Activated T-cell treated with anti-CD3 and anti-CD28 coated beads, Interleukin-2, amount 50 U/mL, for 72 hours (primary cell): ENCODE measurements around the gene LHX3. TPM values are rescaled to one million over a fixed set of nuclear protein-coding genes. Genes with fewer than 3 reads are reported as not detected.

ENCODE experiments used
- ATAC-seq, 2 donors: fragments of 150-1000 bp; cut with Tn5 transposase; replicated peaks in 1 of 2; 2 replicates each; pipeline ENCODE4 v1.10.0; 2021; ENCODE audit warnings: moderate library complexity in 2 of 2, mild to moderate bottlenecking in 1 of 2
- DNase-seq, 2 donors: peaks; one replicate each; pipeline ENCODE4 v3.0.0; 2021 to 2022; ENCODE audit warnings: mixed read lengths in 1 of 2
- H3K27ac Mint-ChIP-seq: one replicate; pipeline ENCODE4 v1.8.0; 2022; ENCODE audit warnings: mild to moderate bottlenecking, moderate library complexity, mixed read lengths
- H3K27me3 Mint-ChIP-seq: one replicate; pipeline ENCODE4 v1.8.0; 2022; ENCODE audit warnings: low read depth, mixed read lengths
- H3K36me3 Mint-ChIP-seq, 2 donors: one replicate each; pipeline ENCODE4 v1.8.0; 2022; ENCODE audit warnings: mixed read lengths in 2 of 2, mild to moderate bottlenecking in 1 of 2; ENCODE audit not compliant: insufficient read depth in 2 of 2
- H3K4me1 Mint-ChIP-seq: one replicate; pipeline ENCODE4 v1.8.0; 2022; ENCODE audit warnings: low read depth, mixed read lengths
- H3K4me3 Mint-ChIP-seq, 2 donors: one replicate each; pipeline ENCODE4 v1.8.0; 2022; ENCODE audit warnings: mild to moderate bottlenecking in 2 of 2, mixed read lengths in 2 of 2, moderate library complexity in 2 of 2
- H3K9me3 Mint-ChIP-seq, 2 donors: one replicate each; pipeline ENCODE4 v1.8.0; 2022; ENCODE audit warnings: mixed read lengths in 2 of 2
- total RNA-seq, 2 donors: library from RNA; stranded (reverse); gene quantifications; one replicate each; pipeline ENCODE4 v1.2.3, GENCODE V29; 2022

The LHX3 gene
- total RNA-seq, 2 donors from 2014 or later, result 0.17 TPM; not detected in 1

DNA sequence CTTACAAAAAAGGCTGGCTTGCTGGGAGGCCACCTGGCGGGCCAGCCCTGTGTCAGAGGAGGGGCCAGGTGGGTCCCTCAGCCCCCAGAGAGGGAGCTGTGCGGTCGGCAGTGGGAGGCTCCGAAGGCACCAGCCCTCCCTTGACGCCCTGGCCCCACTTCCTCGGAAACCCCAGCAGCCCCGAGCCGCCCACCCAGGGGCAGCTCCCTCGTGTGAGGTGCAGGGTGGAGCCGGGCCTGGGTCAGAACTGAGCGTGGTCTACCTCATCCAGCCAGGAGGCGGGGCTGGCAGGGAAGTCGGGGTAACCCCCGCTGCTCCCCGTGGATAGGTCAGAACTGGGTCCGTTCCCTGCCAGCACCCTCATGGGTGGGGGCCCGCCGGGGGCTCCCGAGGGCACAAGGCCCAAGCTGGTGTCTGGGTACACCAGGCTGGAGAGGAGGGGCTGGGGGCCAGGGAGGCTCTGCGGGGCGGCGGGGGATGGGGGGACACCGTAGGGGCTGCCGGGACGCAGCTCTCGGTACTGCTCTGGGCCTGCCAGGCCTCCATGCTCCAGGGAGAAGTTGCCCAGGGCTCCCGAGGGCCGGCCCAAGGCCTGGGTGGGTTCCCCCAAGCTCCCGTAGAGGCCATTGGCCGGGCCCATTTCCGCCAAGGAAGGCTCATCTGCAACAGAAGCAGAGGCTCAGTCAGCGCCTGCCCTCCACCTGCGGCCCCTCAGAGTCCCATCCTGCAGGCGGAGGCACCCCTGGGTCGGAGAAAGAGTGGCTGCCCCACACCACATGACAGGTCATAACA is 7.6 kb downstream of the LHX3 start:
- Mint-ChIP-seq H3K36me3 (no peaks in the 10 kb centered on the region), H3K27ac (no peak overlapping the region), H3K4me3 (no peak overlapping the region), H3K9me3 (no peaks in the 10 kb centered on the region), H3K27me3 (peaks cover 43% of the 10 kb centered on the region), H3K4me1 (peaks cover 10% of the 10 kb centered on the region)
- ATAC-seq (no peak), DNase-seq (no peak)

DNA sequence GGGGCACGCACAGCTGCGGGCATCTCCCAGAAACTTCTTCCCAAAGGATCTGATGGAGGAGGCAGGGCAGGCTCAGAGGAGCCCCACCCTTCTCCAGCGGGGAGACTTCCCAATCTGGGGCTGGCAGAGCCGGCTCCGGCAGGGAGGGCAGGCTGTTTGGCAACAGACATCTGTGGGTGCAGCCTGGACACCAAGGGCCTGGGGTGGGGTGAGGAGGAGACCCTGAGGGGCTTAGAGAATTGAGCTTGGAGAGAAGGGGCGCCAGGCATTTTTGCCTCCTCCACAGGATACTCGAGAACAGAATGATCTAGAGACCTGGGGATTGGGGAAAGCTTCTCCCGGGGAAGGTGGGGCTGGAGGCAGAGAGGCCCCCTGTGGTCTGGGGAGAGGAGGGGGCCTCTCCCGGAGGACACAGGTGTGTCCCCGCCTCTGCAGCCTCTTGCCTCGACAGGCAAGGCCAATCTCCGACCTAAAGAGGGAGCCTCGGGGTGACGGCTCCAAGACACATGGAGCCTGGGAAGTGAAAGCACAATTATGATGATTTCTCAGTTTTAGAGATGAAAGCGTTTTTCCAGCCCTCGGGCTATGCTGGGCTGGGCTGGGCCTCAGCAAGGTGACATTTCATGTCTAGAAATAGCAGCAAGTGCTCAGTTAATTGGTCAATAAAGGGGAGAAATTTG is 8.4 kb downstream of the LHX3 start:
- Mint-ChIP-seq H3K36me3 (no peaks in the 10 kb centered on the region), H3K9me3 (no peaks in the 10 kb centered on the region), H3K4me1 (peaks cover 10% of the 10 kb centered on the region), H3K4me3 (peak overlapping the region in 1 of 2 donors; percentile 15), H3K27ac (no peak overlapping the region), H3K27me3 (peaks cover 47% of the 10 kb centered on the region)
- DNase-seq (no peak), ATAC-seq (no peak)

DNA sequence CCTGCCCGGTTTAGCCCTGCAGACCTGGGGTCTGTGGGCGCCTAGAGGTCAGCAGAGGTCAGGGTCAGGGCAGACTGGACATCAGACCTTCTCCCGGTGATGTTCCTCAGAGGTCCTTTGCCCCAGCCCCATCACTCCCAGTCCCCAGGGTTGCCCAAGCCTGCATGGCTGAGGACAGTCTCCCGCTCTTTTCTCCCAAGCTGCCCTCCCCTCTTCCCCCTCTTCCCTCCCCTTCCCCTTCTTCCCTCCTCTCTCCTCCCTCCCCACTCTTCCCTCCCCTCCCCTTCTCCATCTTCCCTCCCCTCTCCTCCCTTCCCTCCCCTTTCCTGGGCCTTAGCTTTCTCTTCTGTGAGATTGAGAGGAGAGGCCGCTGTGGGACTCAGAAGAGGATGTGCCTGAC is 10.4 kb downstream of the LHX3 start:
- no peak for DNase-seq
- peaks cover 10% of the 10 kb centered on the region for H3K4me1 Mint-ChIP-seq
- H3K27ac Mint-ChIP-seq, result no peak overlapping the region
- no peaks in the 10 kb centered on the region for H3K36me3 Mint-ChIP-seq
- H3K27me3 Mint-ChIP-seq, result peaks cover 48% of the 10 kb centered on the region
- H3K4me3 Mint-ChIP-seq, result no peak overlapping the region
- no peaks in the 10 kb centered on the region for H3K9me3 Mint-ChIP-seq
- no peak for ATAC-seq

DNA sequence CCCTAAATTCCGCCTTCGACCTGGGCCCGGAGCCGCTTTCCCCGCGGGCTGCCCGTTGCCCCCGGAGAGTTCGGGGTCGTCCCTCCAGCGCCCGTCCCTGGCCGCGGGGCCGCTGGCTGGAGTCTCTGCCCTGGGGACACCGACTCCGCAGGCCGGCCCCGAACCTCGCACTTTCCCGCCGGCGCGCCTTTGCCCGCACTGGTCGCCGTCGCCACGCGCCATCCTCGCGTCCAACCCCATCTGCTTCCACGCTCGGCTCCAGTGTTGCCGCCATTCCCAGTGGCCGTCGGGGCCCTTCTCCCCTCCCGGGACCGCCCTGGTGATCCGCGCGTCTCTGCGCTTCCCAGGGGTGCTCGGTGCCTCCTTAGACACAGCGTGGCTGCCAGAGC is 11.0 kb downstream of the LHX3 start:
- Mint-ChIP-seq H3K36me3 (no peaks in the 10 kb centered on the region), H3K9me3 (no peaks in the 10 kb centered on the region), H3K27ac (no peak overlapping the region), H3K4me1 (peaks cover 10% of the 10 kb centered on the region), H3K27me3 (peaks cover 48% of the 10 kb centered on the region), H3K4me3 (no peak overlapping the region)
- ATAC-seq (no peak), DNase-seq (no peak)

DNA sequence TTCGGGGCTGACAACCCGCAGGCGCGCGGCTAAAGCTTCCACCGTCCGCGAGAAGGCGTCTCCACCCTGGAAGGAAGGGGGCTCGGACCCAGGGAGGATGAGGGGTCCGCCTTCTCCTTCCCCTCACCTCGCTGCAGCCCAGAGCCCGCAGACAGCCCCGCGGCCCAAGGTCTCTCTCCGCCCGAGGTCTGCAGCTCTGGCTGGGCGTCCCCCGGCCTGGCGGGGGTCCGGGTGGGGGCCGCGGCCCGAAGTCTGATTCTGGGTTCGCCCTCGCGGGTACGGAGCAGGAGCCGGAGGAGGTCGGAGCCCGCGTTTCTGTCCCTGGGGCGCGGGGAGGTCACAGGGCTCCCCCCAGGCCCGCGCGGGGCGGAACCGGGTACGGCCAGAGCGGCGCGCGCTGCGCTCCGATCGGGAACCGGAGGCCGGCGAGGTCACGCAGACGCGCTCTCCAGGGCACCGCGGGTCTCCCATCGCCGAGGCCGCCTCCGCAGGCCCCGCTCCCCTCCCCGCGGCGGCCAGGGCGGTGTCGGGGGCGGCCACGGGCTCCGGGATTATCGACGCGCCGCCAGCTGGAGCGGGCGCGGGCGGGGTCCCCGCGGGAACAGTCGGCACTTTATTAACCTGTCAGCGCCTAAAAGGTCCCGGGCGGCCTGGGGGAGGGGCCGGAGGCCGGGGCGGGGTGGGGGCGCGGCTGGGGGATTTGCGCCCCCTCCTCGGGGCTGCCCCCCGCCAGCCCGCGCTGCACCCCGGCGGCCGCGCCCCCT is 11.6 kb downstream of the LHX3 start:
- Mint-ChIP-seq H3K27me3 (peaks cover 48% of the 10 kb centered on the region), H3K4me1 (peaks cover 10% of the 10 kb centered on the region), H3K27ac (no peak overlapping the region), H3K36me3 (no peaks in the 10 kb centered on the region), H3K9me3 (no peaks in the 10 kb centered on the region), H3K4me3 (no peak overlapping the region)
- ATAC-seq (no peak), DNase-seq (no peak)

DNA sequence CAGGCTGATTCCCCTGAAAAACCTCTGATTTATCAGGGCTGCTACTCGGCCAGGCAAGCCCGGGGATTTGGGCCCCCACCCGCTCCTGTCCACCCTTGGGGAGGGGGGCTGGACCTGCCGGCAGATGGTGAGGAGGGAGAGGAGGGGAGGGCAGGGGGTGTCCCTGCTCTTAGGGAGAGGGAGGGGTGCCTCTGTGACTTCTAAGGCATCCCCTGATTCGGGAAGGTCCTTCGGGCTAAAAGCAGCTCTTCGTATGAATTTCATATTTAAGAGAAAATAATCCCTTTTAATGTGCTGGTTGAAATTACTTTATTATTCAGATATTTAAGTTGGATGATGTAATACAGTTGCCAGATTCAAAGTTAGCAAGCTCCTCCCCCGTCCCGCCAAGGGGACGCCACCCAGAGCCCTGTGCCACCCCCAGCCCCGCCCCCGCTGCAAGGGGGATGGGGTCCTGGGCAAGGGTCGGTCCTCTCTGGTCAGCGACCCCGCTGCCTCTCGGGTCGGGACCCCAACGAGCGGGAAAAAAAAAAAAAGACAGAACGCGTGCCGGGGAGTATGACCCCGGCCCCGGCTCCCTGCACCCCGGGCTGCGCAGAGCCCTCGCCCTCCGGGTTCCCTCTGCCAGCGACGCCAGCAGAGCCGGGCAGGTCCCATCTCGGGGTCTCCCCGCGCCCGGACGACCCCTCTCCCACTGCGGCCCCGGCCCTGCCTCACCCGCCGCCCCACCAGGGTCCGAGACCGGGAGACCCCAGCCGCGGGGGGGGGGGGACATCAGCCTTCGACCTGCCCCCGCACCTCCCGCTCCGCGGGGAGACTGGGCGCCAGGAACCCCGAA is 12.4 kb downstream of the LHX3 start:
- Mint-ChIP-seq H3K9me3 (no peaks in the 10 kb centered on the region), H3K4me3 (no peak overlapping the region), H3K36me3 (no peaks in the 10 kb centered on the region), H3K4me1 (peaks cover 10% of the 10 kb centered on the region), H3K27ac (no peak overlapping the region), H3K27me3 (peaks cover 42% of the 10 kb centered on the region)
- DNase-seq (no peak), ATAC-seq (no peak)

DNA sequence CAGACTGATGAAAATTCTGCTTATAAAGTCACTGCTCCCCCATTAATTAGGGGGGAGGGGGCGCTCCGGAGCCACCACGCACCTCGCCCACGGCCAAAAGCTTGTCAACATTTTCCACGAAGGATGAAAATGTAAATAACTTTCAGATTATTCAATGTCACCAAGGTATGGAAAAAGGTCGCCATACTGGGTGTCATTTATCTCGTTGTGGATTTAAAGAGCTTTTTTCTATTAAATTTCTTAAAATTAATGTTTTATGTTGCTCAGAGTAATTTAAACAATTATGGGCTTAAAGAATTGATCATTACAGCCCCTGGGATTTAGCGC is 13.0 kb downstream of the LHX3 start:
- peaks cover 8% of the 10 kb centered on the region for H3K4me1 Mint-ChIP-seq
- no peak overlapping the region for H3K27ac Mint-ChIP-seq
- no peaks in the 10 kb centered on the region for H3K36me3 Mint-ChIP-seq
- no peak overlapping the region for H3K4me3 Mint-ChIP-seq
- no peak for ATAC-seq
- H3K9me3 Mint-ChIP-seq, result no peaks in the 10 kb centered on the region
- DNase-seq, result no peak
- H3K27me3 Mint-ChIP-seq, result peaks cover 40% of the 10 kb centered on the region

DNA sequence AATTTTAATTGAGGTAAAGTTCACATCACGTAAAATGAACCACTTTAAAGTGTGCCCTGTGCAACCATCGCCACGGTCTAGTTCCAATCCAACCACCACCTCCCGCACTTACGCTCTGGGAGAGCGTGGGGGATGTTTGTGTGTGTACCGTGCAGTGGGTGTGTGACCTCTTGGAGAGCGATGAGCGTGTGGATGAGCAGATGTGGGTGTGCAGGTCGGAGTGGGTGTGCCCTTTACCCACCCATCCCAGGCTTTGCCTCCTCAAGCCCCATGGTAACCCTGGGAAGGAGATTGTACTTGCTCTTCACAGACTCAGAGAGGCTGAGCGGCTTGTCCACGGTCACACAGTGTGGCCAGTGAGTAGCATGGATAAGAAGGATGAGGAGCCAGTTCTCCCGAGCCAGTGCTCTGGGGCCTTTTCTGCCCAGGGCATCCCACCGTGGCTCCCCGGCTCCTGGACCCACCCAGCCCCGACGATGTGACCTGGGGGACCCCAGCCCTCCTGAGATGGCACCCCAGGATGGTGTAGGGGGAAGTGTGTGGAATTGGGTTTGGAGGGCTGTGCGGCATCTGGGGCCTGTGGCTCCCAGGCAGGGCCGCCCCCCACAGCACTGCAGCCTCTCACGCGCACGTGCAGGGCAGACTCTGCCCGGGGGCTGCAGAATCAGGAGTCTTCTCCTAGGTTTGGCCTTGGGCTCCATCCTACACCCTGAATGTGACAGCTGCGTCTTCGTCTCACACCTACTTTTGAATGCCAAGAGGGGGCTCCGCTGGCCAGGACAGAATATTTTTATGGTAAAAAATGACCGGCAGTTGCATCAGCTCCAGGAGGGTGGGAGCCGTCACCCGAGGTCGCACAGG is 13.6 kb downstream of the LHX3 start:
- DNase-seq (no peak), ATAC-seq (no peak)
- no peak overlapping the region for H3K27ac Mint-ChIP-seq
- H3K4me3 Mint-ChIP-seq, result no peak overlapping the region
- H3K4me1 Mint-ChIP-seq, result peaks cover 2% of the 10 kb centered on the region
- peaks cover 34% of the 10 kb centered on the region for H3K27me3 Mint-ChIP-seq
- no peaks in the 10 kb centered on the region for H3K36me3 Mint-ChIP-seq
- H3K9me3 Mint-ChIP-seq, result no peaks in the 10 kb centered on the region

DNA sequence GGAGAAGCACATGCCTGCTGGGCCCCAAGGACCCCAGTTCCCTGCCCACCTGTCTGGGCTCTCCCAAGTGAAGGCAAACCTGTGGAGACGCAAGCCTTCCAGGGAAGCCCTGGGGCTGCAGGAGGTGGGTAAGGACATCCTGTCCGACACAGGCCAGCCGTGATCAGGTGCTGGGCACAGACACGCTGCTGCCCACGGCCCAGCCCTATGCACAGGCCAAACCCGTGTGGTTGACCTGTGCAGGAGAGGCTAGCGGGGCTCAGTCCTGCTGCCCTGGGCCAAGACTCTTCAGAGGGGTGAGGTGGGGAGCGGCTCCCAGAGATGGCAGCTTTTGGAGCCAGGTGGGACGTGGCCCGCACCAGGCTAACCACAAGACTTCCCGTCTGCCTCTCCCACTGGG is 14.3 kb downstream of the LHX3 start:
- no peak for DNase-seq
- Mint-ChIP-seq H3K9me3 (no peaks in the 10 kb centered on the region), H3K4me1 (no peaks in the 10 kb centered on the region), H3K4me3 (no peak overlapping the region), H3K27me3 (peaks cover 28% of the 10 kb centered on the region), H3K27ac (no peak overlapping the region), H3K36me3 (no peaks in the 10 kb centered on the region)
- ATAC-seq, result no peak

DNA sequence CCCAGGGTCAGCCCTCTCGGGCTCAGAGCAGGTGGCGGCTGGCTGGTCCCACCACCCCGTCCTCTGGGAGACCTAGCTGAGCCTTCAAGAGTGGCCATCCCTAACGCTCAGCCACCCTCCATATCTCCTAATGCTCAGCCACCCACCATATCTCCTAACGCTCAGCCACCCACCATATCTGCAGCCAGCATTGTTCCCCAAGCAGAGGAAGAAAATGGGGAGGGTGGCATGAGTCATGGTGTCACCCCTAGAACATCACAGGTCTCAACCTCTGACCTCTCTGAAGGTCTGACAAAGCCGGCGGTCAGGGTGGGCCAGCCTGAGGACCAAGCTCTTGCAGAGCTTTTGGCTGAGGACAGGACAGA is 14.7 kb downstream of the LHX3 start:
- Mint-ChIP-seq H3K9me3 (no peaks in the 10 kb centered on the region), H3K36me3 (no peaks in the 10 kb centered on the region), H3K4me1 (no peaks in the 10 kb centered on the region), H3K27me3 (peaks cover 26% of the 10 kb centered on the region), H3K27ac (no peak overlapping the region), H3K4me3 (no peak overlapping the region)
- DNase-seq, result no peak
- ATAC-seq, result no peak

DNA sequence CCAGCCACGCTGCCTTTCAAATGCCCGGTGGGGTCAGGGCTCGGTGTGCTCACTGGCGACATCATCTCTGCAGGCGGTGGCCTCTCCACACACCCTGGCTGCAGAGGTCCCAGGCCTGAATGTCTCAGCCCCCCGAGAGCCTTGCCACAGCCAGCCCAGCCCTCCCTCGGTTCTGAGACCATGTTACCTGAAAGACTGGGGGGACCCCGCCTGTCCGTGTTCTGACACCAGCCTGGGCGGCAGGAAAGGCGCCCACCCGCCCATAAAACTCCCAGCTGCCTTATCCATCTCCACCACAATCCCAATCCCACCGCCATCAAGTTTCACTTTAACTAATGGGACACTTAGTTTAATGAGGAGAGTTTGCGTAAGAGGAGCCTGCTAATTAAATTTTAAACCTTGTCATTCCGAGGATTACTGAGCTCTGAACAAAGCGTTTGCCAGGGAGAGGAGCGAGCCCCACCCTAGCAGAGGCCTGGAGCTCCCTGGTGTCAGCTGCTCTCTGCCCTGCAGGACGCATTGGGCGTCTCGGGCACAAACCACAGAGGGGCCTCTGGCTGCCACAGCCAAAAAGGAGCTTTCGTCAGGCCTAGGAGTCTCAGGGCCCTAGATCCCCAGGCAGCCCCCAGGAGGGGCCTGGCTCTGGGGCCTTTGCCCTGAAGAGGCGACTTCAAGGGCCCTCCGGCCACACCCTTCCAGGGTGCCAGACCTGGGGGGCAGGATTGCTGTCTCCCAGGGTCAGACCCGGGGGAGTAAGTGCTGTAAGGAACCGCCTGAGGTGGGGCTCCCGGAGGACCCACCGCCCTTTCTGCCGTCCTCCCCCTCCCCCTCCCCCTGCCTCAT is 15.3 kb downstream of the LHX3 start:
- Mint-ChIP-seq H3K27me3 (peaks cover 20% of the 10 kb centered on the region), H3K4me1 (no peaks in the 10 kb centered on the region), H3K9me3 (no peaks in the 10 kb centered on the region)

More for the DNA sequence above, 15.3 kb downstream of the LHX3 start:
- ATAC-seq (no peak), DNase-seq (no peak)
- no peaks in the 10 kb centered on the region for H3K36me3 Mint-ChIP-seq
- no peak overlapping the region for H3K4me3 Mint-ChIP-seq
- H3K27ac Mint-ChIP-seq, result no peak overlapping the region
